GM19324 (cell line): Measurements from ENCODE around the gene SCG2.

ENCODE experiments used
- ATAC-seq: cut with Tn5 transposase; IDR thresholded peaks from one replicate; pipeline ENCODE4 v1.9.1; 2021; ENCODE audit warnings: mild to moderate bottlenecking, moderate library complexity; ENCODE audit not compliant: unreplicated experiment, low FRiP score

The SCG2 gene, protein sequence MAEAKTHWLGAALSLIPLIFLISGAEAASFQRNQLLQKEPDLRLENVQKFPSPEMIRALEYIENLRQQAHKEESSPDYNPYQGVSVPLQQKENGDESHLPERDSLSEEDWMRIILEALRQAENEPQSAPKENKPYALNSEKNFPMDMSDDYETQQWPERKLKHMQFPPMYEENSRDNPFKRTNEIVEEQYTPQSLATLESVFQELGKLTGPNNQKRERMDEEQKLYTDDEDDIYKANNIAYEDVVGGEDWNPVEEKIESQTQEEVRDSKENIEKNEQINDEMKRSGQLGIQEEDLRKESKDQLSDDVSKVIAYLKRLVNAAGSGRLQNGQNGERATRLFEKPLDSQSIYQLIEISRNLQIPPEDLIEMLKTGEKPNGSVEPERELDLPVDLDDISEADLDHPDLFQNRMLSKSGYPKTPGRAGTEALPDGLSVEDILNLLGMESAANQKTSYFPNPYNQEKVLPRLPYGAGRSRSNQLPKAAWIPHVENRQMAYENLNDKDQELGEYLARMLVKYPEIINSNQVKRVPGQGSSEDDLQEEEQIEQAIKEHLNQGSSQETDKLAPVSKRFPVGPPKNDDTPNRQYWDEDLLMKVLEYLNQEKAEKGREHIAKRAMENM

DNA sequence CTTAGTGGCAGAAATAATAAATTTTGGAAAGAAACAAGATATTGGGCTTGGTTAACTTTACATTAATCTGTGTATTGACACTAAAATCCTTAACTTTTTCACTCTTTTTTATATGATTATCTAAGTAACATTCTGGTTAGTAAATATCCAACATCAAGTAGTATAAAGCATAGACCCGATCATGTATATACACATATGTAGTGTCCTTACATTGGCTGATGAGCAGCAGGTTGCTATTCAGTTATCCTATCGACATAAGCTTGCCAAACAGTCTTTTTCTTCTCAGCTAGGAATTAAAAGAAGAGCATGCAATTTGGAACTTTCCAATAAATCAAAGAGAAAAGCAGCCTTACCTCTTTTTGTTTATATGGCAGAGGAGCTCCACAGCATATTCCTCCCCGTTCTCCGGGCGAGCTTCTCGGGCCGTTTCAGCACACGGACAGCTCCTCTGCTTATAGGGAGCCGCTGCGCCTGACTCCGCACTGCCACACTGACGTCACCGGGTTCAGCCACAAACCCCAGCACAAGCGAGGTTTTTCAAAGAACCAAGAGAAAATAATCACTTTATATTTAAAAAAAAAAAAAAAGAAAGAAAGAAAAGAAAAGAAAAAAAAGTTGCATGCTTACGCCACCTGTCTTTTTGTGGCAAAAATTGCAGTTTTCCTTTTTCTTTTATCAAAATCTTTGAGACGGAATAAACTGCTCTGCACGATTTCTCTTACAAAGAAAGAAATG, at the start of gene SCG2:
SCG2 (minus strand) TSS at position 430 of the 735 bp plus-strand sequence. CDS start 3,079 bp downstream, outside the sequence.
- ATAC-seq, result peak; percentile 91

DNA sequence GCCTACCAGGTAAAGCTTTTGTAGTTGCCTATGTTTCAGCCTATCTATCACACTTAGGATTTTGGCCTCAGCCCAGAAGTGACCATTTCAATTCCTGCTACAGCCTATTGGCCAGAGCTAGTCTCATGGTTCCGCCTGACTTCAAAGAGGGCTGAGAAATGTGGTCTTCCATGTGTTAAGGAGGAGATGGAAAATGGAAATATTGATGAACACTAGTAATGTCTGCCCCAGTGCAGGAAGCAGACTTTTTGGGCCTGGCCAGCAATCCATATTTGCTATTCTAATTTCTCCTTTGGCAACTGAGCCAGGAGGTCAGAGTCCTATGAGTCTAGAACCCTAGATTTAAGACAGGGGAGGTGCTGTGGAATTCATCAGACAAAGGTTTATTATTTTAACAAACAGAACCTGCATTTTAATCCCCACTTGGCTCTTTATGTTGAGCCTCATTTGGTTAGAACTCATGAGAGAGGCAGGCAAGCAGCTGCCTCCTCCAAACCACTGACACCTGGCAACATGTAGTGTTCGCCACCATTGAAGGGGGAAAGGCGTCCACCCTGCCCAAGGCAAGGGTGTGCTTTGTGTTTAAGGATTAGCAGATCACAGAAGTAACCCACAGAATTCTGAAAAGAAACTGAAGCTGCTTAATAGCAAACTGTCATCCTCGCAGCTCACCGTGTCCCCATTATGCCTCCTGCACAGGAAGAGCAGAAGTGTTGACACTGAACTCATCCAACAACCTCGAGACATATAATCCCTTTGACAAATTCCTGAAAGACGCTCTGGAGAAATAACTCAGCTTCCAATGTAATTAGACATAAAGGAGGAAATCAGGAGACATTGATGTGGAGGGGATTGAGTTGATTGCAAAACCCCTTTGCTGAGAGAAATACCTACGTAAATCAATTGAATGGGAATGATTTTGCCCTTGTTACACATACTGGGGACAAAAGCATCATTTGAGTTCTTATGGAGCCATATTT, 47.7 kb upstream of the SCG2 start:
- no peak for ATAC-seq

GRCh38 chr2:223648755-223649154, 46.6 kb upstream of the SCG2 start:
- ATAC-seq, result no peak

- peak; percentile 92 for ATAC-seq
These were observed 45.2 kb upstream of the SCG2 start for GRCh38 chr2:223647258-223647952.

- no peak for ATAC-seq
These were observed 42.0 kb upstream of the SCG2 start for GRCh38 chr2:223644136-223644535.

GRCh38 chr2:223643309-223643708, 41.1 kb upstream of the SCG2 start:
- ATAC-seq, result no peak

DNA sequence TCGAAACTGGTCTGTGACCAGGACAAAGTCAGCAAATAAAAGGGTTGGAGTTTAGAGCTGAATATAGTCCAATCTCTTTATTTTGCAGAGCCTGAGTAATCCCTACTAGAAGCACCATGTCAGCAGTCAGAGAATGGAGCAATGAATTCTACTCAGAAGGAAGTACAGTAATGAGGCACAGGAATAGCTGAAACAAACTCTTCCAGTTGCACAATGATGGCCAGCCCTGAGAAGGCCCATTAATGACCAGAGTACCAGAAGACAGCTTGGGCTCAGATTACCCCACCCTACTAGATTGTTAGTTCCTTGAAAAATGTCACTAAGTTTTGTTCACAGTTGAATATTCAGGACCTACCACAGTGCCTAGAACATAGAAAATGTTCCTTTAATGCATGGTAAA, 40.3 kb upstream of the SCG2 start:
- no peak for ATAC-seq

- no peak for ATAC-seq
These were observed 38.9 kb upstream of the SCG2 start for GRCh38 chr2:223641082-223641481.

DNA sequence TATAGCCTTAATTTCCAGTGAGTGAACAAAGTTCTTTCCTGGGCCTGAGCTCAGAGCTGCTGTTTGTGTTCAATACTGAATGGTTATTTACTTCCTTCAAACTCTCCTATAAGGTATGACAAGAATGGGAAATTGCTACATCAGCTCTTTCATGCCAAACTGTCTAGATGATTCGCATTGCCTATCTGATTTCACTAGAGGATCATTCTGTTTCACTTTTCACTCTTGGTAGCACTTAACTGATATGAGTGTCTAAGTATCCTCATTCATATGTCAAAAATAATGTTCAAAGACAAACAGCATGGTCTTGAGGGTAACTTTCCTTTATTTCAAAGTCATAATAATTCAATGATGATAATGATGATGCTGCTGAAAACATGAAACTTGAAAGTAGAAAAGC, 32.9 kb upstream of the SCG2 start:
- ATAC-seq, result no peak

- ATAC-seq, result no peak
These were observed 32.1 kb upstream of the SCG2 start for GRCh38 chr2:223634238-223634637.

DNA sequence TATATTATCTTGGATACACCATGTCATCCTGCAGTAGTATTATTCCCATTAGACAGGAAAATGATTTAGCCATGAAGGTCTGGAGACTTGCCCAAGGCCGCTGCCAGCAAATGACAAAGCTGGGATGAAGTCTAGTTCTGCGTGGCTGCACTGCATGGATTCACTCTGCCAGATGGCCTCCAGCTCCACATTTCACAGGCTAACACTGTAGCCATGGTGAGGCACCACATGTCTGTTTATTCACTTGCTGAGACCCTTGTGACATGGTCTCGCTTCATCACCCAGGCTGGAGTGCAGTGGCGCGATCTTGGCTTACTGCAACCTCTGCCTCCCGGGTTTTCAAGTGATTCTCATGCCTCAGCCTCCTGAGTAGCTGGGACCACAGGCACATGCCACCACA, 31.5 kb upstream of the SCG2 start:
- ATAC-seq, result no peak

DNA sequence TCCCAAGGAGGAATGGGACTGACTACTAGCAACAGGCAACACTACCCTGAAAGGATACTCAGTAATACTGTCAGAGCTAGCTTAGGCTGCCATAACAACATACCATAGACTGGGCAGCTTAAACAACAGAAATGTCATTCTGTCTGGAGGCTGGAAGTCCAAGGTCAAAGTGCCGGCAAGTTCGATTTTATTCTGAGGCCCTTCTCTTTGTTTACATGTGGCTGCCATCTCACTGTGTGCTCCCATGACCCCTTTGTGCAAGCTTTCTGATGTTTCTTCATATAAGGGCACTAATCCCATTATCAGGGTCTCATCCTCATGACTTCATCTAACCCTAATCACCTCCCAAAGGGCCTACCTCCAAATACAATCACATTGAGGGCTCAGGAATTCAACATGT, 30.7 kb upstream of the SCG2 start:
- no peak for ATAC-seq

DNA sequence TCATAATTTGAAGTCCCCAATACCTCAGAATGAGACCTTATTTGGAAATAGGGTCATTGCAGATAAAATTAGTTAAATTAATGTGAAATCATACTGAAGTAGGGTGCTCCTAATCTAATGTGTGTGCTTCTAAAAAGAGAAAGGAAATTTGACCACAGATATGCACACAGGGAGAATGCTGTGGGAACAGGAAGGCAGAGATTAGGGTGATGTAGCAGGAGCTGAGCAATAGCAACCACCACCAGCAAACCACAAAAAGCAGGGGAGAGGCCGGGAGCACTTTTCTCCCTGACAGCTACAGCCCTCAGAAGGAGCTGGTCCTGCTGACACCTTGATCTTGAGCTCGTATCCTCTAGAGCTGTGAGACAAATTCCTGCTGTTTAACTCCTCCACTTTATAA, 24.6 kb upstream of the SCG2 start:
- ATAC-seq, result no peak

DNA sequence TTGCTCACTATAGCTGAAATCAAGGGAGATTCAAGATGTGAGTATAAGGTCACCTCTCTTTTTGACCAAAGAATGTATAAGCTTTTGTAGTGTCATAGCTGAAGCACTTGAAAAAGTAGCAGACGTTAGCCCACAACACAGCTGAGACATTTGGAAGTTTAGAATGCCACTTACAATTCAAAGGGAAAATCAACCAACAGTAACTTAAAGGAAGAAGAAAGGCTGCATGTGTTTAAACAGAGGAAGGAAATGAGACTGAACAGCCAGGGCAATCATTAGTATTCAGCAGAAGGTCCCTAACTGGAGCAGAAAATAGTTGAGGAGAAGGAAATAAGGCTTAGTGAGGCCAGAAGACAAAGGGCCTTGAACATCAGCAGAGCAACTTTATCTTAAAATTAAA, 23.5 kb upstream of the SCG2 start:
- no peak for ATAC-seq

GRCh38 chr2:223621901-223622300, 19.7 kb upstream of the SCG2 start:
- ATAC-seq, result no peak

GRCh38 chr2:223619486-223620129, 17.4 kb upstream of the SCG2 start:
- no peak for ATAC-seq

DNA sequence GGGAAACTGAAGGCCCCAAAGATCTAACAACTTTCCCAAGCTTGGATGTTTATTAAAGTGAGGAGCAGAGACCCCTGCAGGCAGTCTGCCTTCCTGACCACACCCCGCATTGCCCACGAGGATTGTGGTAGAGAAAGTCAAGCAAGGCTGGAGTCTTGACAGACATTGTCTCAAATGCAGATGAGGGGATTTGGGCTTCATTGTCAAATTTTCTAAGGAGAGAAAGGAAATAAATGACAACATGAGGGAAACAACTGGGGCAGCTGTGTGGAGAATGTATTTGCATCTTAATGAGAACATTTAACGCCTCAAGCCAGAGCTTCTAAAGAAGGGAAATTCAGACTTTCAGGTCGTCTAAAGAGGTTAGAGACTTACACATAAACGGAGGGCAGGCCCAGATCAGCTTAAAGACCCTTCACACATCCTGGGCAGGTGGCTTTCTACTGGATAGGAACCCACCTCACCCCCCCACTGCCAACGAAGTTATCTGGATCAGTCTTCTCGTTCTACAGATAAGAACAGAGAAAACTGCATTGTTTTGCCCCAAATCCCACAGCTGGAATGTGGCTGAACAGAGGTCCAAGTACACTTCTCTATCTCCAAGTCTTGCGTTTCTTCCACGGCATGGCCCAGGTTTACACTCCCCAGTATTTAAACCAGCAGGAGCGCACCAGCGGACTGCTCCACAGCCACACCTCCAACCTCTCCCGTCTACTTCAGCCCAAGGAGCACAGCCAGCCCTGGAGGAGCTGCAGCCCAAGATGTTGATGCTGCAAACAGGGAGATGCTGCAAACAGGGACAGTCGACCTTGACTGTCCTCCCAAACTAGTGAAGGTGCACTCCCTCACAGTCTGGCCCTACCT, 16.2 kb upstream of the SCG2 start:
- no peak for ATAC-seq

DNA sequence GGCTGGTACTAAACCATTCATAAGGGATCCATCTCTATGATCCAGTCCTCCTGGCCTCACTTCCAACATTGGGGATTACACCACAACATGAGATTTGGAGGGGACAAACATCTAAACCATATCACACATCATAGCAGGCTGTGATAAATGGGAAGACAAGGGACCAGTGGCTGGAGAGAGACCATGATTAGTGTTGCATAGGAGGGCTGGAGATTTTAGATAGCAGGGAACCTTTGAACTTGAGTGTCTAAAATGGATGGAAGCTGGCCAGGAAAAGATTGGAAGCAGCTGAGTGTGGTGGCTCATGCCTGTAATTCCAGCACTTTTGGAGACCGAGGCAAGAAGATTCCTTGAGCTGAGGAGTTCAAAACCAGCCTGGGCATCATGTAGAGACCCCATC, 12.4 kb upstream of the SCG2 start:
- no peak for ATAC-seq
